Bronchial epithelial cell (primary cell): ENCODE data around the gene GPR179. TPM values are rescaled to one million over a fixed set of nuclear protein-coding genes. Genes with fewer than 3 reads are reported as not detected.
A peak's percentile ranks its signal among the peaks of the same experiment; 100 is the strongest.

Source experiments
- DNase-seq: peaks from one replicate; pipeline ENCODE4 v3.0.0-alpha.2; 2010; ENCODE audit warnings: low read depth
- FAIRE-seq: peaks from 2 replicates; lab custom pipeline; 2011; peaks lifted over from hg19 to GRCh38; lab: Jason Lieb, UNC
- H3K27me3 ChIP-seq: 2 replicates; pipeline ENCODE4 v1.5.1; 2011; ENCODE audit warnings: low read length; ENCODE audit not compliant: control insufficient read depth, insufficient read depth
- H3K36me3 ChIP-seq: 2 replicates; pipeline ENCODE4 v1.5.1; 2011; ENCODE audit warnings: low read length; ENCODE audit not compliant: control insufficient read depth, insufficient read depth
- H3K4me3 ChIP-seq: 2 replicates; pipeline ENCODE4 v1.5.1; 2011; ENCODE audit warnings: mild to moderate bottlenecking, low read depth, low read length, control low read depth
- total RNA-seq: library from RNA; depleted of rRNA; stranded (reverse); fragments of >200 nt; gene quantifications from 2 replicates; pipeline ENCODE4 v1.2.1, GENCODE V29; 2014
- TF ChIP-seq, protein P1 (sequence below): IDR thresholded peaks from 2 replicates; pipeline ENCODE4 v1.5.1; 2011; ENCODE audit warnings: mild to moderate bottlenecking, moderate library complexity, low read length, control low read depth, inconsistent platforms; ENCODE audit not compliant: insufficient read depth, severe bottlenecking

The GPR179 gene
- total RNA-seq, 1 donor from 2014 or later = under 0.01 TPM

DNA sequence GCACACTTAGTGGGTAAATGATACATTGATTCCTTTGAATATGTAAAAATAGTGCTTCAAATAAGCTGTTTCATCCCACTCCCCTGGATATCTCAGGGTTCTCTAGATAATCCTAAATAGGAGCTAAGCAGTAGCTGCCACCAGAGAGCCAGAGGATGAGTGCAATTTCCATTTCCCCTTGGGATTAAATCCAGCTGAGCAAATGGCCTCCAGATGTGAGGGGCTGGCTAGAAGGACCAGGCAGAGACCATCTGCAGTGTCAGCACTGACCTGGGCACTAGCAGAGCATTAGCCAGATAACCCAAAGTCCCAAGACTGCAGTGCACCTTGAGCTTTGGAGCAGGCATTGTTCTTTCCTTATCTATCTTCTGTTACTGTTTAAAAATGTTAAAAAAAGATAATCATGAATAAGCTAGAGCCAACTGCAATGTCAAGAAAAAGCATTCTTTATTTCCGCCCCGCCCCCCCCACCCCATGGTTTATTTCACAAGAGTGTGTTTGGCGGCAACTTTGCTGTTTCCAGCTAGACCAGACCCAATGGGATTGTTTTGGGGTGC lies 19.5 kb downstream of the GPR179 start:
- FAIRE-seq (no peak), DNase-seq (no peak)
- TF ChIP-seq, protein P1, sequence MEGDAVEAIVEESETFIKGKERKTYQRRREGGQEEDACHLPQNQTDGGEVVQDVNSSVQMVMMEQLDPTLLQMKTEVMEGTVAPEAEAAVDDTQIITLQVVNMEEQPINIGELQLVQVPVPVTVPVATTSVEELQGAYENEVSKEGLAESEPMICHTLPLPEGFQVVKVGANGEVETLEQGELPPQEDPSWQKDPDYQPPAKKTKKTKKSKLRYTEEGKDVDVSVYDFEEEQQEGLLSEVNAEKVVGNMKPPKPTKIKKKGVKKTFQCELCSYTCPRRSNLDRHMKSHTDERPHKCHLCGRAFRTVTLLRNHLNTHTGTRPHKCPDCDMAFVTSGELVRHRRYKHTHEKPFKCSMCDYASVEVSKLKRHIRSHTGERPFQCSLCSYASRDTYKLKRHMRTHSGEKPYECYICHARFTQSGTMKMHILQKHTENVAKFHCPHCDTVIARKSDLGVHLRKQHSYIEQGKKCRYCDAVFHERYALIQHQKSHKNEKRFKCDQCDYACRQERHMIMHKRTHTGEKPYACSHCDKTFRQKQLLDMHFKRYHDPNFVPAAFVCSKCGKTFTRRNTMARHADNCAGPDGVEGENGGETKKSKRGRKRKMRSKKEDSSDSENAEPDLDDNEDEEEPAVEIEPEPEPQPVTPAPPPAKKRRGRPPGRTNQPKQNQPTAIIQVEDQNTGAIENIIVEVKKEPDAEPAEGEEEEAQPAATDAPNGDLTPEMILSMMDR = no peak
- Histone ChIP-seq H3K4me3 (no peak overlapping the region), H3K27me3 (no peaks in the 10 kb centered on the region), H3K36me3 (peaks cover 14% of the 10 kb centered on the region)

DNA sequence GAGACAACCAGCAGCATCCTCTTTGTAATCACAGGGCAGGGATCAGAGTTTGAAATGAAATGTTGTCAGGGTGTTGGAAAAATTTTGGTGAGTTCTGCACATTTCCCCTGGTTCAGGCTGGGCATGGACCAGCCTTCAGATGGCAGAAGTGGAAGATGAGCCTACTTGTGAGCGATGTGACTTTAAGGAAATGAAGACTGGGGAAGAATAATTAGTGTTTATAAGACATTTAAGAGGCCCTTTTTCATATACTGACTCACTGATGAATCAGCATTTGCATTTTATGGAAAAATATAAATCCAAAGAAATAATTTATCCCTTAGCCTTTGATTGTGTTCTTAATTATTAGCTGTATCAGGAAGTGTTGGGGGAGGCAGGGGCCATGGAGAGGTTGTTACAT lies 20.9 kb downstream of the GPR179 start:
- DNase-seq (no peak), FAIRE-seq (no peak)
- Histone ChIP-seq H3K27me3 (no peaks in the 10 kb centered on the region), H3K4me3 (no peak overlapping the region), H3K36me3 (peaks cover 14% of the 10 kb centered on the region)
- TF ChIP-seq, protein P1 = no peak

DNA sequence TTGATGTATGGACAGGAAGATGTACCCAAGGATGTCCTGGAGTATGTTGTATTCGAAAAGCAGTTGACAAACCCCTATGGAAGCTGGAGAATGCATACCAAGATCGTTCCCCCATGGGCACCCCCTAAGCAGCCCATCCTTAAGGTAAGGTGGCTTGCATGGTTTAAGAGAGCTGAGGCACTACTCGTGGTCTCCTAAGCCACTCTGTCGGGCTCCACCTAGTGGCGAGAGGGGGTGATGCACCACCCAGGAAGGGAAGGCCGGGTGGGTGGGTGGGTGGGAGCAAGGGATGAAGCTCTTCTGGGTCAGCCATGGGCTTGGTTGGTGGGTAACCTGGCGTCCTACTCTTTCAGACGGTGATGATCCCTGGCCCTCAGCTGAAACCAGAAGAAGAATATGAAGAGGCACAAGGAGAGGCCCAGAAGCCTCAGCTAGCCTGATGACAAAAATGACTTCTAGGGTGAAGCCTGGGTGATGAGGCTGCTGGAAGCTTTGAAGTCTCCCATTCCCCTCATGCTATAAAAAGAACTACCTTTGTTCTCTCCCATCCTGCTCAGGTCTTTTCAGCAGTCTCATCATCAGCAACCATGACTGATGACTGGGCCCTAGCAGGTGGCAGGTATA lies 21.5 kb downstream of the GPR179 start:
- Histone ChIP-seq H3K27me3 (no peaks in the 10 kb centered on the region), H3K36me3 (peaks cover 14% of the 10 kb centered on the region), H3K4me3 (no peak overlapping the region)
- DNase-seq (peak; percentile 32), FAIRE-seq (no peak)
- TF ChIP-seq, protein P1 = peak; percentile 73

DNA sequence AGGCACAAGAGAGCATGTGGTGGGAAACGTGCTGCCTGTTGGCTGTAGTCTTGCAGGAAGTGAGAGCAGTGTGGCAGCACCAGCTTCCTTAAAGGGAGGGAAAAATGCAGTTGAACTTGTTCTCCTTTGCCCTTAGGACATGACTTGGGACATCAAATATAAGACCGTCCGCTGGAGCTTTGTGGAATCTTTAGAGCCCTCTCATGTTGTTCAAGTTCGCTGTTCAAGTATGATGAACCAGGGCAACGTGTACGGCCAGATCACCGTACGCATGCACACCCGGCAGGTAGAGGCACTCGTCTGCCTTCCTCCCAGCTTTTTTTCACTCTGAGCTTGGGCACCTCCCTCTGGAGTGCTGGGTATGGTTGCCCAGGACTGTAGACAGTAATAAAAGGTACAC lies 23.3 kb downstream of the GPR179 start:
- DNase-seq = peak; percentile 80
- TF ChIP-seq, protein P1 = peak; percentile 5

DNA sequence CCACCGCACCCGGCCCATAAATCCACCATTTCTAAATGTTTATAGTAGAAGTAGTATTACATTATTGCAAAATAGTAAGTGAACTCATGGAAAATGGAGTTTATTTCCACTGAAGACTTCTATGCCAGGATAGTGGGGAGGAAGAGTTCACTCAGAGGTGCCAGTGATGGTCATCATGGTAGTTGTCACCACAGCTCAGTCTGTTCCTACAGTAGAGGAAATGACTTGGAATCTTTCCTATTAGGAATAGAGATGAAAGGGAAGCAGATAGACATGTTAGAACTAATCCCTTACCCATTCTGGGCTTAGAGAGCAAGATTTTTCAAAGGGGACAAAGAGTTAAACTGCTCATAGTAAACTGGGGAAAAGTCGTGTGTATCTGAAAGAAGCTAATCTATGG lies 26.7 kb downstream of the GPR179 start:
- Histone ChIP-seq H3K4me3 (no peak overlapping the region), H3K36me3 (peaks cover 3% of the 10 kb centered on the region), H3K27me3 (no peaks in the 10 kb centered on the region)
- DNase-seq (peak; percentile 62), FAIRE-seq (no peak)
- TF ChIP-seq, protein P1 = no peak

More for the DNA sequence above, 23.3 kb downstream of the GPR179 start:
- no peak overlapping the region for H3K4me3 ChIP-seq
- FAIRE-seq = no peak
- H3K27me3 ChIP-seq = no peaks in the 10 kb centered on the region
- peaks cover 14% of the 10 kb centered on the region for H3K36me3 ChIP-seq
